Activated CD4-positive, alpha-beta T cell treated with anti-CD3 and anti-CD28 coated beads for 4 hours (primary cell): ENCODE results near the gene CLDN7.

ENCODE experiments used
- DNase-seq, 2 donors: peaks; one replicate each; pipeline ENCODE4 v3.0.0-alpha.2; 2020

Gene CLDN7

DNA sequence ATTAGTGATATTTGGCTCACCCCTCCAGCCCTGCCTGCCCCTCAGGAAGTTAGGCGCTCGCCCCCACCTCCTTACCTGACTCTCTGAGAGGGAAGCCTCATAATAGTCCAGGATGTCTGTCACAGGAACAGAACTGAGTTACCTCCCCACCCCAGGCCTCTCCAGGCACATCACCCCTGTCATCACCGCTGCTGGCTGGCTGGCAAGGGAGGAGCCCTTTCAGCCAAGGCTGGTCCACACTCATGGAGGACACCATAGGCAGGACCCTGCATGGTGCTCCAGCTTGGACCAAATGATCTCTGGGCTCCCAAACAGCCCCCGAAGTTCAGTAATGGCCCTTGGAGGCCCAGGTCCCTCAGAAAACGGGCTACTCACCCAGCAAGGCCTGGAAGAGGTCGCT is 44.1 kb downstream of the CLDN7 start:
- DNase-seq = no peak

DNA sequence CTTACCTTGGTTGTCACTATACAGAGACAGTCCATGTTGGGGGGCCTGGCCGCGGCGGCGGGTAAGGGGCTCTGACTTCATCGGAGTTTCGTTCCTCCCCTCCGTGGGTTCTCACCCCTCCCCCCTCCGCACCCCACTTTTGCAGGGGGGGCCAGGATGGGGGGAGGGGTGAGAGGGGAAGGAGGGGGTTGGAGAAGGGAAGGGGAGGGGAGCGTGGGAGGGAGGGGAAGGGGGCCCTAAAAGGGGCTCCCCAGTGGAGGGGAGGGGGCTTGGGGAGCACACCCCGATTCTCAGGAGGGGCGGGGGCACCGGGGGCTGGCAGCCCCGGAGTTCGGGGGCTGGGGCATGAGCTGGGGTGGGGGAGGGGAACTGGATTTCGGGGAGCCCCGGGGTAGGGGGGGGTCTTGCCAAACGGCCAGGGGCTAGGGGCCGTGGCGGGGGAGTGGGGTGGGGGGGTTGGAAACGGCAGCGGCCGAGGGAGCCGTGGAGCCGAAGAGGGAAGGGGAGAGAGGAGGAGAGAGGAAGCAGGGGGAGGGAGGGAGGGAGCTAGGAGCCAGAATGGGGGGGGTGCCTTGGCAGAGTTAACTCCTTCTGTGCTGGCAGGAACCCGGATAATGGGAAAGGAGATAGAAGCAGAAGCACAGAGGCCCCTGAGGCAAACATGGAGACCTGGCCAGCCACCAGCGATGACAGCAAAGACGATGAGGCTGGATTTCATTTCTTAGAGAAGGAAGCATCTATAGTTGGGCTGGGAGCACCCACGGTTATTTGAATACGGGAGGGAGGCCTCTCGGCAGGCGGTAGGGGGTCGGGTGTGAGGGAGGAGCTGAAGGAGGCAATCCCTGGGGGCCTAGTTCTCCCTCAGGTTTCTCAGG is 44.9 kb downstream of the CLDN7 start:
- DNase-seq = no peak

DNA sequence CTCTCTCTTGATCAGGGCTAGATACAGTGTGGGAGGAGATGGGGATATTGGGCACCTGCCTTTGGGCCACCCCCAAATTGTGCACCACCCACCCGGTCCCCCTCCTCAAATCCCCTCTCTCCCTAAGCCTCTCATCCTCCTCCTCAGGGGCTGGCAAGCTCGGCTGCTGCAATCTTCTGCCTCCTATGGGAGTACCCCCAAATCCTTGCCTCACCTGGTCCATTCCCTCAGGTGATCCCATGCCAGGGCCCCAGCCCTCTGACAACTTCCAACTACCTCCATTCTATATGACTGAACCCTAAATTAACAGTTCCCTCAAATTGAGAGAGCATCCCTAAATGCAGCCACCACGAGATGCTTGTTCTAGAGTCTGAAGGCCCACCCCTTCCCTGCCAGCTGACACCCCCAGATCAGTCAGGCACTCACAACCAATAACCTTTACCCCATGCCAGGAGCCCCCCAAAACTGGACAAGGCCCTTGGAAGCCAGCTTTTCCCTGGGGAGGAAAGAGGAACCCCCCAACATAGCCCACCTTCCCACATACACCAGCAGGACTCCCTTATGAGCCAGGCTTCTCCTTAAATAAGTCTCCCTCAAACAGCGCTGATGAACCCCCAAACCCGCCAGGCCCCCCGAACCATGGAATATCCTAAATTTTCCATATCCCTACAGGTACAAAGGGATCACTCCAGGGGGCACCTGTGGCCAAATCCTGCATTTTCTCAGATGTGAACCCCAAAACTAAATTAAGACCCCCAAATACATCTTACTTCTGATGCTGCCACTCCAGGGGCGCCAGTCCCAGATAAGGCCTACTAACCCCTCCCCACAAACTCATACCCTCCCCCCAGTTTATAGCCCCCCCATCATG is 45.8 kb downstream of the CLDN7 start:
- no peak for DNase-seq

GRCh38 chr17:7215652-7216180 is 46.6 kb downstream of the CLDN7 start:
- DNase-seq = no peak

DNA sequence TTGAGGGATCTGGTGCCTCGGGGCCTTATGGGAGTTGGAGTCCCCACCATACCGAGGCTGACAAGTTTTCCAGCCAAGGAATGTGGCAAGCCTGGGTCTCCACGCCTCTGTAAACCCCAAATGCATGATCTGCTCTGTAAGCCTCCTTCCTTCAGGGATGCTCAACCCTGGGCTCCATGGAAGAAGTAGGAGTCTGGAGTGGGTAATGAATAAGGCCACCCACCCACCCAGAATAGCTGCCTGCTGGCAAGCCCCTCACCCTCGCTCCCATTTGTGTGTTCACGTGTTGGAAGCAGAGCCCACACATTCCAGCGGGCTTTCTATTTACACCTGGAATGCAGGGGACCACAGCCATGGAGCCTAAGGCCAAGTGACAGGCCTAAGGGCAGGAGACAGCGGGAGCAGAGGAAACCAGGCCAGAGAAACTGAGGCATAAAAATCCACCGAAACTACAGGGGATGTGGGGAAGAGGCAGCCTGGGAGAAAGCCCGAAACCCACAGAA is 47.1 kb downstream of the CLDN7 start:
- DNase-seq = no peak

DNA sequence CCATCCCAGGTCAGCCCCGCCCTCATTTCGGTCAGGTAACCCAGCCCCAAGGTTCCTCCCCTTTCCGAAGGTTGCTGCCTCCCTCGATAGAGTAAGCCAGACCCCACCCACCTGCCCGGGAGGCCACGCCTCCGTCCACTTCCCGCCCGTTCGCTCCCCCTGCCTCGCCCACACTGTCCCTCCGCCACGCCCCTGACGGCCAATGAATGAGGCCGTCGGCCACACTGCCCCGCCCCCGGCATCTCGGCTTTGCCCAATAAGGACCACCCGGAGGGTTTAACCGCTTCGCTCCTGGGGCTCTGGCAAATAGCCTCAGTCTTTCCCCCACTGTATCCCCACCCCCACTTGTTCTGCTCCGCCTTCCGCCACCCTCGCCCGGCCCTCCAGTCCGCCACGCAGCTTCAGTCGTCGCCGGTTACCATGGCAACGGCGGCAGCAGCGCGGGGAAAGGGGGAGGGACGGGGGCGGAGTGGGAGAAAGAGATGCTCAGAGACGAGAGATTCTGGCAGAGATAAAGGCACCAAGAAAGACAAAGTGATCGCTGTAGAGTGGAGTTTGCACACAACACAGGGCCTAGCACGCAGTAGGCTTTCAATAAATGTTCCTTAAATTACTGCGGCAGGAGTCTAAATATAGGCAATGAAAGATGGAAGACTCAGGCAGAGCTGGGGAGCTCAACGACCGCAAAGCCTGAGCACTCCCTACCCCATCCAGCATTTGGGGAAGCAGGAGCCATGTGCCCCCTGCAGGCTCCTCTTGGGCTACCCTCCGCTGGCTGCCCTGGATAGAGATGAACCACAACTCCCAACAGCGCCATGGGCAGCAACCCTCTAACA is 47.8 kb downstream of the CLDN7 start:
- DNase-seq = peak; percentile 99

DNA sequence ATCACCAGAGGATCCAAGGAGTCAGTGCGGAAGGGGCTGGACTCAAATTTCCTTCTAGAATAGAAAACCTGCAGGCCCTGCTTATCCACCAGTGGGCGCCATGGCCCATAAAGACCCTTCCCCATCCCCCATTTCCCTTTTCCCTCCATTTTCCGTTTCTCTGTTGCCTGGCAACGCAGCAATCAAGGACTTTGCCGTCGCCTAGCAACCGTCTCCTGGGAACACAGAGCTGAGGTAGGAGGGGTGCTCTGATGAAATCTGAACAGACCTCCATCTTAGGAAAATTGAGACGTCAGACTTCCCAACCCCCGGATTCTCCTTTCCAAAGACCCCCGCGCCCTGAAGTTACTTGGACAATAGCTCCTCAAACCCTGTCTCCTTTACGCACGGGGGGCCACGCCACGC is 48.4 kb downstream of the CLDN7 start:
- no peak for DNase-seq

GRCh38 chr17:7211491-7212273 is 50.6 kb downstream of the CLDN7 start:
- DNase-seq = no peak
